CD14-positive monocyte (primary cell): Measurements from ENCODE around the gene TOGARAM2. TPM values are rescaled to one million over a fixed set of nuclear protein-coding genes. Genes with fewer than 3 reads are reported as not detected.

Experiments
- DNase-seq, 3 donors: peaks; one replicate each; pipeline ENCODE4 v3.0.0-alpha.2; 2011 to 2022
- H2AFZ ChIP-seq: 2 replicates; pipeline ENCODE4 v1.6.0; 2012; ENCODE audit warnings: mild to moderate bottlenecking, low read depth, low read length, inconsistent platforms; ENCODE audit not compliant: insufficient read depth, poor library complexity, severe bottlenecking
- H3K27ac ChIP-seq, 2 donors: 1 replicate in 1 of 2; 2 replicates in 1 of 2; pipeline ENCODE4 v1.5.1; 2012 to 2013; ENCODE audit warnings: low read length in 2 of 2, control low read depth in 1 of 2, inconsistent platforms in 1 of 2, low read depth in 1 of 2, mild to moderate bottlenecking in 1 of 2
- H3K27me3 ChIP-seq, 2 donors: one replicate each; pipeline versions ENCODE4 v1.6.0 to v1.6.1; 2011 to 2013; ENCODE audit warnings: low read length in 2 of 2; ENCODE audit not compliant: control insufficient read depth in 2 of 2, insufficient read depth in 2 of 2
- H3K36me3 ChIP-seq, 2 donors: replicated peaks in 1 of 2; 1 replicate in 1 of 2; 2 replicates in 1 of 2; pipeline versions ENCODE4 v1.5.1 to v1.6.1; 2012 to 2013; ENCODE audit warnings: low read length in 2 of 2, control low read depth in 1 of 2, inconsistent platforms in 1 of 2, mild to moderate bottlenecking in 1 of 2; ENCODE audit not compliant: insufficient read depth in 2 of 2, control insufficient read depth in 1 of 2
- H3K4me1 ChIP-seq, 2 donors: 1 replicate in 1 of 2; 2 replicates in 1 of 2; pipeline versions ENCODE4 v1.5.1 to v1.6.1; 2012 to 2013; ENCODE audit warnings: low read length in 2 of 2, control low read depth in 1 of 2, inconsistent platforms in 1 of 2, mild to moderate bottlenecking in 1 of 2, moderate library complexity in 1 of 2; ENCODE audit not compliant: insufficient read depth in 2 of 2, control insufficient read depth in 1 of 2
- H3K4me2 ChIP-seq: replicated peaks from 2 replicates; pipeline ENCODE3; 2012; ENCODE audit warnings: low read length, moderate library complexity, mild to moderate bottlenecking; ENCODE audit not compliant: poor library complexity, severe bottlenecking; ENCODE audit errors: extremely low read depth
- H3K4me3 ChIP-seq, 3 experiments: fragments of 200-600 bp in 1 of 3; sonication (generic) in 1 of 3; replicated peaks in 1 of 3; 1 replicate in 2 of 3; 2 replicates in 1 of 3; pipeline ENCODE4 v1.5.1; 2011 to 2013; ENCODE audit warnings: low read length in 3 of 3, mild to moderate bottlenecking in 3 of 3, control low read depth in 2 of 3, low read depth in 2 of 3, inconsistent platforms in 1 of 3, moderate library complexity in 1 of 3
- H3K79me2 ChIP-seq: 2 replicates; pipeline ENCODE4 v1.6.0; 2012; ENCODE audit warnings: mild to moderate bottlenecking, control low read depth, inconsistent platforms, low read length, moderate library complexity; ENCODE audit not compliant: insufficient read depth
- H3K9ac ChIP-seq: 2 replicates; pipeline ENCODE4 v1.6.0; 2017; ENCODE audit warnings: low read length, mild to moderate bottlenecking; ENCODE audit not compliant: insufficient read depth, poor library complexity, severe bottlenecking
- H3K9me3 ChIP-seq, 2 donors: replicated peaks in 1 of 2; 1 replicate in 1 of 2; 2 replicates in 1 of 2; pipeline versions ENCODE4 v1.5.1 to v1.6.1; 2012 to 2013; ENCODE audit warnings: low read length in 2 of 2, control low read depth in 1 of 2; ENCODE audit not compliant: control insufficient read depth in 1 of 2, insufficient read depth in 1 of 2
- H4K20me1 ChIP-seq: 2 replicates; pipeline ENCODE4 v1.6.0; 2012; ENCODE audit warnings: mild to moderate bottlenecking, low read length, control low read depth, moderate library complexity; ENCODE audit not compliant: insufficient read depth
- H3K27ac Mint-ChIP-seq, 7 donors: one replicate each; pipeline ENCODE4 v1.8.0; 2020; ENCODE audit warnings: mild to moderate bottlenecking in 7 of 7, mixed read lengths in 7 of 7, moderate library complexity in 6 of 7, inconsistent platforms in 2 of 7
- H3K27me3 Mint-ChIP-seq, 3 donors: one replicate each; pipeline ENCODE4 v1.8.0; 2021 to 2022; ENCODE audit warnings: low read depth in 3 of 3, mild to moderate bottlenecking in 3 of 3, mixed read lengths in 3 of 3, moderate library complexity in 3 of 3, inconsistent platforms in 1 of 3
- H3K36me3 Mint-ChIP-seq, 2 donors: one replicate each; pipeline ENCODE4 v1.8.0; 2020; ENCODE audit warnings: mixed read lengths in 2 of 2, inconsistent platforms in 1 of 2, mild to moderate bottlenecking in 1 of 2
- H3K4me1 Mint-ChIP-seq: one replicate; pipeline ENCODE4 v1.8.0; 2020; ENCODE audit warnings: mild to moderate bottlenecking, mixed read lengths
- H3K4me3 Mint-ChIP-seq, 2 donors: one replicate each; pipeline ENCODE4 v1.8.0; 2020; ENCODE audit warnings: mild to moderate bottlenecking in 2 of 2, mixed read lengths in 2 of 2, moderate library complexity in 1 of 2
- H3K9me3 Mint-ChIP-seq, 7 donors: one replicate each; pipeline ENCODE4 v1.8.0; 2020 to 2022; ENCODE audit warnings: mixed read lengths in 7 of 7, mild to moderate bottlenecking in 6 of 7, moderate library complexity in 6 of 7, inconsistent platforms in 2 of 7
- whole genome bisulfite sequencing: methylation state at CpG from one replicate; pipeline ENCODE4 v1.1.5; 2013; ENCODE audit warnings: missing lambda C conversion rate; ENCODE audit not compliant: insufficient coverage; 5-methylcytosine and 5-hydroxymethylcytosine counted together
- intact Hi-C, 2 donors: fragments of 100-400 bp; cut with micrococcal nuclease; formaldehyde crosslinking; loops; one replicate each; pipeline versions ENCODE4 v1.15.0 to v1.15.1; 2023
- polyA plus RNA-seq, 3 donors: library from polyadenylated mRNA; depleted of rRNA in 1 of 3; unstranded in 2 of 3; stranded (reverse) in 1 of 3; fragments of 300-500 nt in 2 of 3; fragments of >200 nt in 1 of 3; fragmentation: Illumina TruSeq in 2 of 3; gene quantifications; 1 replicate in 2 of 3; 2 replicates in 1 of 3; pipeline ENCODE4 v1.2.3, GENCODE V29; 2012 to 2021
- TF ChIP-seq, protein P1 (sequence below): fragments of 200-600 bp; IDR thresholded peaks from one replicate; pipeline ENCODE4 v1.8.0; 2022; ENCODE audit warnings: antibody characterized with exemption, mild to moderate bottlenecking

The TOGARAM2 gene
- polyA plus RNA-seq, 3 donors = 0.23 to 5.5 TPM; not detected in 1

DNA sequence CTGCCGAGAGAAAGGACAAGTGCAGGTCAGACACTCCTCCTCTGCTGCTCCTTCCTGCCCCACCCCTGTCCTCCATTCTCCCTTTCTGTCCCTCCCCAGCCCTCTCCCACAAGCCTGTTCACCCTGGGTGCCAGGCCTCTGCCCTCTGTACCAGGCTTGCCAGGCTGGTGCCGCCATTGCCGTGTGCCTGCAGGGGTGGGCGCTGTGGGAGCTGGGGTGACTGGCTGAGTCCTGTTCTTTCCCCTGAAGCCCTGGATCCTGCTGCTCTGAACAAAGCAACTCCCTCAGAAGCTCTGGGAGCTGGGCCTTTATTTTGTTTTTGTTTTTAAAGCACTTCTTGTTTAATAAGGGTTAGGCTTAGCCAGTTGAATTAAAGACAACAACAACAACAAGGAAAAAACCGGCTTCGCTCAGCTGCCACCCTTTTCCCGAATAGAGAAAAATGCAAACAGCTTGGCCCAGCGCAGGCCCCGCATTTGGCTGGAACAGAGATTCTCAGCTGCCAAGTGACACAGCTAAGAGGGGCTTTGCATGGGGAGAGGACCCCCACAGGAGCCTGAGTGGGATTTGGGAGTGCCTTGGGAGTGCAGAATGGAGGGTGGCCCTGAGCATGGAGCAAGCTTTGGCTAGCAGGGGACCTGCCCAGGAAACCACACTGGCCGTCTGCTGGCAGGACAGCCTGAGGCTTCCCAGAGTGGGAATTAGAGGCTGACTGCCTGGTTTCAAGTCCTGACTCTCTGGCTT, 84.1 kb downstream of the TOGARAM2 start:
- peaks cover 15% of the 10 kb centered on the region for H3K4me1 Mint-ChIP-seq
- Histone ChIP-seq H3K27ac (peak overlapping the region in 1 of 2 donors; percentile 1), H3K79me2 (no peaks in the 10 kb centered on the region), H3K27me3 (no peaks in the 10 kb centered on the region), H4K20me1 (no peaks in the 10 kb centered on the region), H3K9ac (no peak overlapping the region), H3K4me2 (no peak overlapping the region), H3K36me3 (no peaks in the 10 kb centered on the region), H3K4me3 (no peak overlapping the region), H2AFZ (no peak overlapping the region), H3K4me1 (peaks cover 22 to 24% of the 10 kb centered on the region in 2 donors), H3K9me3 (no peaks in the 10 kb centered on the region)
- DNase-seq = no peak
- intact Hi-C loops = no loop called here
- no peaks in the 10 kb centered on the region for H3K36me3 Mint-ChIP-seq
- peak overlapping the region in 2 of 7 donors; percentile 49 to 68 for H3K27ac Mint-ChIP-seq
- H3K9me3 Mint-ChIP-seq = peaks cover 0 to 2% (median 0%) of the 10 kb centered on the region in 7 donors
- peaks cover 0 to 2% (median 2%) of the 10 kb centered on the region in 3 donors for H3K27me3 Mint-ChIP-seq
- WGBS = 100% methylated on average over 5 of the region's 10 CpGs
- H3K4me3 Mint-ChIP-seq = no peak overlapping the region
- TF ChIP-seq, protein P1, sequence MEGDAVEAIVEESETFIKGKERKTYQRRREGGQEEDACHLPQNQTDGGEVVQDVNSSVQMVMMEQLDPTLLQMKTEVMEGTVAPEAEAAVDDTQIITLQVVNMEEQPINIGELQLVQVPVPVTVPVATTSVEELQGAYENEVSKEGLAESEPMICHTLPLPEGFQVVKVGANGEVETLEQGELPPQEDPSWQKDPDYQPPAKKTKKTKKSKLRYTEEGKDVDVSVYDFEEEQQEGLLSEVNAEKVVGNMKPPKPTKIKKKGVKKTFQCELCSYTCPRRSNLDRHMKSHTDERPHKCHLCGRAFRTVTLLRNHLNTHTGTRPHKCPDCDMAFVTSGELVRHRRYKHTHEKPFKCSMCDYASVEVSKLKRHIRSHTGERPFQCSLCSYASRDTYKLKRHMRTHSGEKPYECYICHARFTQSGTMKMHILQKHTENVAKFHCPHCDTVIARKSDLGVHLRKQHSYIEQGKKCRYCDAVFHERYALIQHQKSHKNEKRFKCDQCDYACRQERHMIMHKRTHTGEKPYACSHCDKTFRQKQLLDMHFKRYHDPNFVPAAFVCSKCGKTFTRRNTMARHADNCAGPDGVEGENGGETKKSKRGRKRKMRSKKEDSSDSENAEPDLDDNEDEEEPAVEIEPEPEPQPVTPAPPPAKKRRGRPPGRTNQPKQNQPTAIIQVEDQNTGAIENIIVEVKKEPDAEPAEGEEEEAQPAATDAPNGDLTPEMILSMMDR = no peak

DNA sequence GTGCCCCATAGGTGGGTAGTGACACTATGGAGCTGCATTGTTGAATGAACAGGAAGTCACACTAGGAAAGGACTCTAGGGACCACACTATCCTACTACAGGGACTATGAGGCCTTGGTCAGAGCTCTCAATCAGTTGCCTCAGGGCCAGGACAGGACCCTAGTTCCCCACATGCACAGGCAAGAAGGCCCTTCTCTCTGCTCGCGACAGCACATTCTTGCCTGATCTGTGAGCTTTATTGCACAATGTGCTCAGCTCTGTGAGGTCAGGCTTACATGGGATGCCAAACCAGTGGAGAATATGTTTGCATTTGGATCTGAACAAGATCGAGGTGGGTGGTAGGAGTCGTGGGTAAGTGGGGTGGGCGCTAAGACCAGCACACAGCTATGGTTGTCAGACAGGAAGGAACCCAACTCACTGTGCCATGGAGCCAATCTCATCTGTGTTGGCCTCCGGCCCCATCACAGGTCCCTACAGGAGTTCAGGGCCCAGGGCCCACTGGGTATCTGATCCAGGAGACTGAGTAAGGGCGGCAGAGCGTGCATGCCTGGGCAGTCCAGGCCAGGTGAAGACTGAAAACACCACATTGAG, 85.3 kb downstream of the TOGARAM2 start:
- peak overlapping the region; percentile 37 to 91 (median 71) for H3K27ac Mint-ChIP-seq
- peaks cover 22 to 24% of the 10 kb centered on the region in 2 donors for H3K4me1 ChIP-seq
- H3K36me3 Mint-ChIP-seq = no peaks in the 10 kb centered on the region
- H3K27me3 ChIP-seq = no peaks in the 10 kb centered on the region
- TF ChIP-seq, protein P1 = no peak
- H2AFZ ChIP-seq = no peak overlapping the region
- H3K4me2 ChIP-seq = no peak overlapping the region
- H3K36me3 ChIP-seq = no peaks in the 10 kb centered on the region
- peaks cover 15% of the 10 kb centered on the region for H3K4me1 Mint-ChIP-seq
- H3K4me3 Mint-ChIP-seq = no peak overlapping the region
- H3K79me2 ChIP-seq = no peaks in the 10 kb centered on the region
- peak overlapping the region; percentile 37 to 64 for H3K27ac ChIP-seq
- H4K20me1 ChIP-seq = no peaks in the 10 kb centered on the region
- WGBS = 83% methylated on average over 7 of the region's 8 CpGs
- peaks cover under 1 to 2% (median 2%) of the 10 kb centered on the region in 3 donors for H3K27me3 Mint-ChIP-seq
- no peak overlapping the region for H3K4me3 ChIP-seq
- no peaks in the 10 kb centered on the region for H3K9me3 ChIP-seq
- peaks cover 0 to 2% (median 0%) of the 10 kb centered on the region in 7 donors for H3K9me3 Mint-ChIP-seq
- intact Hi-C loops = no loop called here
- DNase-seq = peak; percentile 37 to 50 (median 48)
- no peak overlapping the region for H3K9ac ChIP-seq
